GM21723 (cell line): ENCODE results near the gene LRP1.

Experiments
- ATAC-seq: cut with Tn5 transposase; IDR thresholded peaks from one replicate; pipeline ENCODE4 v1.9.1; 2021; ENCODE audit warnings: mild to moderate bottlenecking, moderate library complexity; ENCODE audit not compliant: unreplicated experiment

The LRP1 gene

DNA sequence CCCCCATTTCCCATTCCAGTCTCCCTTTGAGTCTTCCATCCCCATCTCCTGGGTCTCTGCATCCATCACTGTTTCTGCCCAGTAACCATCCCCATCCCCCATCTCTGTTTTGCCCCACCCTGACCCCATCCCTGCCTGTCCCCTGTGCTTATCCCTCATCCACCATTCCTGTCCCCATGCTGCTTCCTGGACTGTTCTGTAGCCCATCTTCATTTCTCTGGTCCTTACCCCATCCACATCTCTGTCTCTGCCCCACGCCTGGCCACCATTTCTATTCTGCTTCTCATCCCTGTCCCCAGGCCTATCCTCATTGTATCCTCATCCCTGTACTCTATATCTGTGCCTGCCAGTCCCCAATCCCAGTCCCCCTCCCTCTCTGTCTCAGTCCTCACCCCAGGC, 92.5 kb downstream of the LRP1 start:
- ATAC-seq, result no peak

DNA sequence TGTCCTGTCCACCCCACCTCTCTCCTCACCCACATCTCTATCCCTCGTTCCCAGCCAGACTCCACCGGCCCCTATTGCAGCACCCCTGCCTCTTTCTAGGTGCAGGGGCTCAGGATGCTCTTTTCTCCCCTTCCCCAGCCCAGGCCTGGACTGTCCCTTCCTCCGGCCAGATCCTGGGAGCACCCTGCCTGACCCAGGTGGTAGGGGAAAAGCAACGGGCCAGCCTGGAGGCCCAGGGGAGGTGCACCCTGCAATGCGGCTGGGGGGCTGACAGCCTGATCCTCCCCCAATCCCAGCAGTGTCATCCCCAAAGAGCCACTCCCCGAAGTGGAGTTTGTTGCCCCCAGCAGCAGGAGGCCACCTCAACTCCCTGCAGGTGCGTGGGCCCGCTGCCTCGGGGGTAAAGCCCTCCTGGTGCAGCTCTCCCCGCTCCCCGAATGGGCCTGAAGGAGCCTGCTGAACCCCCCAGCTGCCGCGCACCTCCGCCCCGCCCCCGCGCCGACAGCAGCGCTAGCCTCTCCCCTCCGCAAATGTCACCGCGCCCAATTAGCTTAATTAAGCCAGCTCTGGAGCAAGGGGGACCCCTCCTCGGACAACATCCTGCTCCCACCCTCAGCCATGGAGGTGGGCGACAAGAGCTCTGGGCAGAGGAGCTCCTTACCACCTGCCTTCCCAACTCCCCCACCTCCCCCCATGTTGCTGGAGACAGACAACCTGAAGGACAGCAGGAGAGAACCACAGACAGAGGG, 93.1 kb downstream of the LRP1 start:
- no peak for ATAC-seq

DNA sequence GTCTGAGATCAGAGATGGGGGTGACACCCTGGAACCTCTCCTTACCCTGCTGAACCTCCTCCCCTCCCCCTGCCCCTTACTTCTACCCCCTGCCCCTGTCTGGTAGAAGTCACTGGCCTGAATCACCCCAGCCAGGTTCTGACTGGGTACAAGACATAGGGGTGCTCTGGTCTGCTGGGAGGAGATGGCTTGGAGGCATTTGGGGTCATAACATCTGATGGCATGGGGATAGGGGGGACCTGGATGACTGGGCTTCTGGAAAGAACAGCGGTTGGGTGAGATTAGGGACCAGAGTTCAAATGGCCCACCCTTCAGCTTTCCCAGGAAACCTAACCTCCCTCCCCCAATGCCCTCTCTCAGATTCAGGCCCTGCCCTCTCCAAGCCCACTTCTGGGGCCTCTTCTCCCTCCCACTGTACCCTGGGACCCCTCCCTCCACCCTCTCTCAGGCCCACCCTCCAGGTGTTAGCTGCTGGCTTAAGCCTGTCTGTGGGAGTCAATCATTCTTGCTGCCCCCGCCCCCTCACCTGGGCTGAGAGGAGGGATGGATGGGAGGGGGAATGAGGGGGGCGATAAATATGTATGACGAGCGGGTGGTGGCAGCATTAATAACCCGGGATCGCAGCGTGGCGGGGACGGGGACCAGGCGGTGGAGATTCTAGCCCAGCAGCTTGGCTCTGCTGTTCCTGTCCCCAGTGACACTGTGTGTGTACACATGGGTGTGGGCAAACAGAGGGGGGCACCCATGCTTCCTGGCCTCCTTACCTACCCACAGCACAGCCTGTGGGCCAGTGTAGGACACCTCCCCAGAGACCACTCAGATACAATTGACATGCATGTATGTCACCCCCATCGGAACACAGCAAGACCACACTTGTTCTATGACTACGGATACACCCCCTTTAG, 94.3 kb downstream of the LRP1 start:
- no peak for ATAC-seq

DNA sequence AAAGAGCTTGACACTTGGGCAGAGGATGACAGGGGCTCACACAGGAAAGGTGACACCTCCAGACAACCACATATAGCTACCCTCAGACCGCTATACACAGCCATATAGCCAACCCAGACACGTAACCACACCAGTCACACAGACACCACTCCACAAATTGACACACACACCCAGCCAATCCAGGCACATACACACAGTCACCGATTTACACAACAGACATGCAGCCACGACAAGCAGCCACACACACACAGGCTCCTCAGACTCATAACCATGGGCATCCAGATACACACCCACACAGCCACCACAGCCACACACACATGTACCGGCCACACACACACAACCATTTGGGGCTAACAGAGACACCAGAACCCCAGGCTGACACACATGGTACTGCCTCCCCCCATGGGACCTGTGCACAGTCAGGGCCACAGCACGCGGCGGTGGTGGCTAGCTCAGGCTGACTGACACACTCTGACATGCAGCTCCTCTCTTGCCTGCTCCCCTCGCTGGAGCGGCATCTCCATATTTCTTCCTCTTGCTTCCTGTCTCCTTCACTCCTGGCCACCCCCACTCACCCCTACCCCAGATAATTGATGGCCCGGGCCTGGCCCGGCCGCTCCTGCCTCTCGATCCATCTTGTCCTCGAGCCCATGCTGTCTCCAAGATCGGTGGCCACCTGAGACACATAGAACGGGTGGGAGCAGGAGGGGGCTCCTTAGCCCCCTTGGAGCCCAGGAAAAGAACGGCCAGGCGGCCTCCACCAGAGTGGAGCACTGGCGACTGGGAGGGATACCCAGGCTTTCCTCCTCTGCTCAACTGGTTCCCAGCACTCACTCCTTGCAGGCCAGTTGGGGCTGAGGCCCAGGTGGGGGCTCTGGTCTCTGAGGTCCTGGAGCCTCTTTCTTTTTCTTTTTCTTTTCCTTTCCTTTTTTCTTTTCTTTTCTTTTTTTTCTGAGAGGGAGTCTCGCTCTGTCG, 95.2 kb downstream of the LRP1 start:
- ATAC-seq, result no peak

DNA sequence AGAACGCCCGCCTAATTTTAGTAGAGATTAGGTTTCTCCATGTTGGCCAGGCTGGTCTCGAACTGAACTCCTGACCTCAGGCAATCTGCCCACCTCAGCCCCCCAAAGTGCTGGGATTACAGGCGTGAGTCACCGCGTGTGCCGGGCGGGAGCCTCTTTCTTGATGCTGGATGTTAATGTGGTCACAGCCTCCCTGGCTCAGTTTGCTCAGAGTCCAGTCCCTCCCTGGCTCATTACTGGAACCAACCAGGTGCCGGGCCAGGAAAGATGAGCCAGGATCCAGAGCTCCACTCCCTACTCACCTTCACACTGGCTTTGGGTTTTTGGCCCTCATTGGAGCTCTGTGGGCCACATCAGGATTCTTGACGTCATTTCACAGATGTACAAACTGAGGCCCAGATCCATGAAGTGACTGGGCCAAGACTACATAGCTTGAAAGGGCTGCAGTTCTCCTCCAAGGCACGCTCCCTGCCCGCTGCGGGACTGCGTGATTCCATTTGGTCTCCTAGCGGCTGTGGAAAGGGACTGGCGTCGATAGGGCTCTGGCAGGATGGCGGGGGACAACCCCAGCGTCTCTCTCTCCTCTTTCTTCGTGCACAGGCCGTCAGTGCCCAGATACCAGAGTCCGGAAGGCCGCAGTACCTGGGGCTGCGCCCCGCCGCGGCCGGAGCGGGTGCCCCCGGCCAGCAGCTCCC, 96.1 kb downstream of the LRP1 start:
- no peak for ATAC-seq

DNA sequence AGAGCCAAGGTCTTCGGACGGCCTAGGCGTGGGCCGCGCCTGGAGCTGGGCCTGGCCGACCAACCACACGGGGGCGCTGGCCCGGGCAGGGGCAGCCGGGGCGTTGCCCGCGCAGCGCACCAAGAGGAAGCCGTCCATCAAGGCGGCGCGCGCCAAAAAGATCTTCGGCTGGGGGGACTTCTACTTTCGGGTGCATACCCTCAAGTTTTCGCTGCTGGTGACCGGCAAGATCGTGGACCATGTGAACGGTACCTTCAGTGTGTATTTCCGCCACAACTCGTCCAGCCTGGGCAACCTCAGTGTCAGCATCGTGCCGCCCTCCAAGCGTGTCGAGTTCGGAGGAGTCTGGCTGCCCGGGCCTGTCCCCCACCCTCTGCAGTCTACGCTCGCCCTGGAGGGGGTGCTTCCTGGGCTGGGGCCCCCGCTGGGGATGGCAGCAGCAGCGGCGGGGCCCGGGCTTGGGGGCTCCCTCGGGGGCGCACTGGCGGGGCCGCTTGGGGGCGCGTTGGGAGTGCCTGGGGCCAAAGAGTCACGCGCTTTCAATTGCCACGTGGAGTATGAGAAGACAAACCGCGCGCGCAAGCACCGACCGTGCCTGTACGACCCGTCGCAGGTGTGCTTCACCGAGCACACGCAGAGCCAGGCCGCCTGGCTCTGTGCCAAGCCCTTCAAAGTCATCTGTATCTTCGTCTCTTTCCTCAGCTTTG, 96.8 kb downstream of the LRP1 start:
- no peak for ATAC-seq

DNA sequence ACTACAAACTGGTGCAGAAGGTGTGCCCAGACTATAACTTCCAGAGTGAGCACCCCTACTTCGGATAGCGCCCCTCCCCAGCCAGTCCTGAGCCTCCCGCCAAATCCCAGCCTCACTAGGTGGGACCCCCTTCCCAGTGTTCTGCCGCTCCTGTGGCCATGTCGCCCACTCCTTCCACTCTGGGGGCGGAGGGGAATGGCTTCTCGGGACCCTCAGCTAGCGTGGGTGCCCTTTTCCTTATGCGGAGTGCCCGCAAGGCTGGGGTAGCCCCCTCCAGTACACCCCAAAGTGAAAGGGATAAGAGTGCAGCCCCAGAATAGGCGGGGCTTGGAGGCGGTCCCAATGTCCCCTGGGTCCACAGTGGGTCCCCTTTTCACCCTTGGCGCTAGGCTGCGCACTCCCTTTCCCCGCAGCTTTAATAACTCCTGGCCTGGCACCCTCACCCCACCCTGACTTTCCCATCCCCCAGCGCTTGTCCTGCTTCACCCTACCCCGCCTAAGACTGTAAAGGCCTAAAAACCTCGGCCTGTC, 97.5 kb downstream of the LRP1 start:
- no peak for ATAC-seq

DNA sequence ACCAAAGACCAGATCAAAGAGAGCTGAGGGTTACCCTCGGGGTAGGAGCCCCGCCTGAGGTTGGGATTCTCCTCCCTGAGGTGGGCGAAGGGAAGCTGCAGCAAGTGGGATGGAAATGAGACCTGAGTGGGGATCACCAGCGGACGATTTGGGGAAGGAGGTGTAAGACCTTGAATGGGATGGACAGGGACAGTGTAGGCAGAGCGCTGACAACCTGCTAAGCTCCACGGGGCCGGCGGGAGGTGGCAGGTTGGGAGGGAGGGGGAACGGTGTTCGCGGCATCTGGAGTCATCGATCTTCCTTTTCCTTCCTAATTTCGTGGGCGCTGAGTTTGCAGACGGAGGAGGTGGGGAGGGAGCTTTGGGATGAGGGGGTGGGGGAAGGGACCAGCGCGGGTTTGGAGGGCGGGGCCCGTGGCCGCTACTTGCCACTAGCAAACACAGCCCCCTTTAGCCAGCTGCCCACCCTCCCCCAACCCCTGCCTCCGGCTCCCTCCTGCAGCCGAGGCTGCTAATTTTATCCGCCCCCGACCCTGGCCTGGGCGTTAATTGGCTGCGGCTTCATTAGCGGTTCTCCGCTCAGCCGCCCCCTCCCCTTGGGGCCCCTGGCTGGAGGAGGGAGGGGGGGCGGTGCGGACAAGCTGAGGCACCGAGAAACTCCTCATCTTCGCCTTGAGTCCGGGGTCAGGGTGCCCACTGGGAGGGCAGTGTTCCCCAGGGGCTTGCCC, 98.5 kb downstream of the LRP1 start:
- ATAC-seq, result no peak

DNA sequence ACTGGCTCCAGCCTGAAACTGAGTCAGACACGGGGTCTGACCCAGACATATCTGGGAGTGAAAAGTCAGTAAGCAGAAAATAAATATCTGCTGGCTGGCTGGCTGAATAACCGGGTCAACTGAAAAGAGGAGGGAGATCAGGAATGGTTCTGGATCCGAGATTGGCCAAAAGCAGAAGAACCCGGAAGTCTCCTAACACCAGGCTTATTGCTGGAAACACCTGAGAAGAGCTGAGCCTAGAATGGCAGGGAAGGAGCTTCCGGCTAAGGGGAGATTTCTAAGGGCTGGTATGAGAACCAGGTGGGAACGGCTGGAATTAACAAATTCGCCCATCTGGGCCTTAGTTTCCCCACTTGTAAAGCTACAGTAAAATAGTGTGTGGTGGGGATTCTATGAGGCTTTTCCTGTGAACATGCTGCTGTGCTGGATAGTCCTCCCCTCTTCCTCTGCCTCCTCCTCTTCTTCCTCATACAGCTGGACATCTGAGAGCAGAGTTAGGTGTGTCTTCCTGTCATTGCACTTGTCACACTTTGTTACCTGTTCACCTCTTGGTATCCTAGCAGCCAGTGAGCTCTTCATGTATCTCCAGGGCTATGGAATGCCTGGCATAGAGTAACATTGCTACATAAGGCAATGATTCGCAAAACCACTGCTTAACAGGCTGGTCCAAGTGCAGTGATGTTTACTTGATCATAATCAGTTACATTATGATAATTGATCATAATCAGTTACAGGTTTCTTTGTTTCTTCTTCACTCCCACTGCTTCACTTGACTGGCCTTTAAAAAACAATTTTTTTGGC, 99.2 kb downstream of the LRP1 start:
- no peak for ATAC-seq

DNA sequence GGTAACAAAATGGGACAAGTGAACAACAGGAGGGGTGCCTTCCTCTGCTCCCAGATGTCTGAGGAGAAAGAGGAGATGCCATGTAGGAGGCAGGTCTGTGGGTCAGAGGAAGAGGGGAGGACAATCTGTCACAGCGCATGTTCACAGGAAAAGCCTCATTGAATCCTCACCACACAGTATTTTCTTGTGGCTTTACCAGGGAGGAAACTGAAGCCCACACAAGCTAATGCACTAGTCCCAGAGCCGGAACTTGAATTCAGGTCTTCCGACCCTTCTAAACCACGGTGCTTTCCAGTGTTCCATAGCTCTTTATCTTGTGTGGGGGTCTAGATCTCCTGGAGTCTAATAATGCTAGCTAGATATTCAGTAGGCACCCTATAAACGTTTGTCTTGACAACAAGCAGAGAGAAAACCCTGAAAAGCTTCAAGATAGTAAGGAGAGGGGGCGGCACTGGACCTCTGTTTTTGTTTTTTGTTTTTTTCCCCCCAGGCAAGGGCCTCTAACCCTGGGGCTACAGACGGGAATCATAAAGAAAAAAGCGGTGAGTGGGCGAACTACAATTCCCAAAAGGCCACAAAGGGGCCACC, 100.9 kb downstream of the LRP1 start:
- ATAC-seq, result peak; percentile 30

DNA sequence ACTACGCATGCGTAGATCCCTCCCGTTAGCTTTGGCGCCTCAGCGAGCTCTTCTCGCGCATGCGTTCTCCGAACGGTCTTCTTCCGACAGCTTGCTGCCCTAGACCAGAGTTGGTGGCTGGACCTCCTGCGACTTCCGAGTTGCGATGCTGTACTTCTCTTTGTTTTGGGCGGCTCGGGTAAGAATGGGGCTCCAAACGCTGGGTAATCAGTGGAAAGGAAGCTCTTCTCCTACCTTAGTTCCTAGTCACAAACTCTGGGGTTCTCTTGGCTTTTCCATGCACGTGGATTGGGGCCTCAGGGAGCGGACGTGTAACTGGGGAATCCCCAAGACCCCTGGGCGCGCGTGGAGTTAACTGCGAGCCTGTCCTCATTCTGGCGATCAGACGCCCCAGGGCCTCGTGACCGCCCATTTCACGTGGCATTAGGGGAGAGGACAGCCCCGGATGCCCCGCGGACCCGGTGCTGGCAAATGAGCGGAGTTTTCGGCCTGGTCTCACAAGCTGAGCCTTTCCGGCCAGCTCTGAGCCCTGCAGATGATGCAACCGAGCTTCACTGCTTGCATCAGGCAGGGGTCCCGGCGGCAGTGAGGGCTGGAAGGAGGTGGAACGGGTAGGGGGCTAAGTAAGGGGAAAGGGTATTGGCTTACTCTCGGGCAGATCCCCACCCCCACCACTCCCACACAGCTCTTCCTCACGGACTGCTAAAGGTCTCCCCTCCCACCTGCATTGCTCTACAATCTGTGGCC, 101.5 kb downstream of the LRP1 start, which contains the start of gene SHMT2:
Gene SHMT2 (plus strand): TSS at position 78 of the 747 bp plus-strand sequence. CDS start 68 bp downstream, at position 146.
- ATAC-seq, result peak; percentile 57

DNA sequence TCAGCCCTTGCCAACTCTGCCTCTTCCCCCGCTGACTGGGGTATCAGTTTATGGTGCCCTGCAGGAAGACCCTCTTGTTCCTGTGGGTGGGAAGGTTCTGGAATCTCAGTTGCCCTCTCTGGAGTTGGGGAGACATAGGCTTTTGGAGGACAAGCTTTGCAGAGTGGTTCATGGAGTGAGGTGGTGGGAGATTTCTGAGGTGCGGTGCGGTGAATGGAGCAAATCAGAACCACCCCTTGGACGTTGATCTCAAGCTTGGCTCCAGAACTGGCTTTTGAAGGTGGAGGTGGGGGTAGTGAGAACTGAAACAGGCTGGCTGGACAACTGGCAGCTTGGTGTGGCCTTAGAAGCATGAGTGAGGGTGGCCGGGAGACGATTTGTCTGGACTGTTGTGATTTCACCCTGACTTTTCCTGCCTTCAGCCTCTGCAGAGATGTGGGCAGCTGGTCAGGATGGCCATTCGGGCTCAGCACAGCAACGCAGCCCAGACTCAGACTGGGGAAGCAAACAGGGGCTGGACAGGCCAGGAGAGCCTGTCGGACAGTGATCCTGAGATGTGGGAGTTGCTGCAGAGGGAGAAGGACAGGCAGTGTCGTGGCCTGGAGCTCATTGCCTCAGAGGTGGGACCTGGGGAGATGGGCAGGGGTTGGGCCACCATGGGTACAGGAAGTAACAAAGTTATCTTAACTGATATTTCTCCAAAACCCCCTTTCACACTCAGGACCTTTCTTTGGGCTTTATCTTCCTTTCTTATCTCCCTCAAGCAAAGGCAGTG, 102.3 kb downstream of the LRP1 start:
- ATAC-seq, result no peak

DNA sequence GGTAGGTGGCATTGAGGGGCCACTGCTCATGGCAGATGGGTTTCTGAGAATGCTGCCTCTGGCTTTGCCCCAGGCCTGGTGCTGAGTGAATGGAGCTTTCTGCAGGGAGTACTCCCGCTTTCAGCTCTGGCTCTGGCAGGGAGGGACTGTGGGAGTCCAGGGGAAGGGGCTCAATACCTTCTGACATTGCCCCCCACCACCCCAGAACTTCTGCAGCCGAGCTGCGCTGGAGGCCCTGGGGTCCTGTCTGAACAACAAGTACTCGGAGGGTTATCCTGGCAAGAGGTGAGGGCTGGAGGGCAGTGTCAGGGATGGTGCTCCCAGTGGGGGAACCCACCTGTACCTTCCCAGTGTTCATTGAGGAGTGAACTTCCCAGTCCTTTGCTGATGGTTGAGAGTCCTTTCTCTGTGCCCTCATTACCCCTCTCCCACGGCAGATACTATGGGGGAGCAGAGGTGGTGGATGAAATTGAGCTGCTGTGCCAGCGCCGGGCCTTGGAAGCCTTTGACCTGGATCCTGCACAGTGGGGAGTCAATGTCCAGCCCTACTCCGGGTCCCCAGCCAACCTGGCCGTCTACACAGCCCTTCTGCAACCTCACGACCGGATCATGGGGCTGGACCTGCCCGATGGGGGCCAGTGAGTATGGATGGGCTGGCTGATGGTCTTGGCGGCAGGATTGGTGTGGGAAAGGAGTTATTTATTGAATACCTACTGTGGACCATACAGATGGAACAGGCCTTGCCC, 103.2 kb downstream of the LRP1 start:
- ATAC-seq, result no peak

DNA sequence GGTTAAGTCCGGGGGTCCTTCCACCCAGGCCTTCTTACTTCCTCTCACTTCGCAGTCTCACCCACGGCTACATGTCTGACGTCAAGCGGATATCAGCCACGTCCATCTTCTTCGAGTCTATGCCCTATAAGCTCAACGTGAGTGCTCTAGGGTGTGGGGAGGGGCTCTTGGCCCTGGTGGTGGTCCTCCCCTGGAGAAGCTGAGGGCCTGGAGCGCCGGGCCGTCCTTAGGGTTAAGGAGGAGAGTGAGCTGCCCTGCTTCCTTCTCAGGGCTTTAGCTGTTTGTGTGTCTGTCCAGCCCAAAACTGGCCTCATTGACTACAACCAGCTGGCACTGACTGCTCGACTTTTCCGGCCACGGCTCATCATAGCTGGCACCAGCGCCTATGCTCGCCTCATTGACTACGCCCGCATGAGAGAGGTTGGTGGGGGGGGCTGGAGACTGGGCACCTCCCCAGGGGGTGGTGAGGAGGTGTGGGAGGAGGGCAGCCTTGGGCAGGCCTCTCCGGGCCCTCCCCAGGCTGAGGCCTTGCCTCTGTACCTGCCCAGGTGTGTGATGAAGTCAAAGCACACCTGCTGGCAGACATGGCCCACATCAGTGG, 104.0 kb downstream of the LRP1 start:
- no peak for ATAC-seq
